HepG2 (cell line): ENCODE data around the gene CRNKL1. TPM values are rescaled to one million over a fixed set of nuclear protein-coding genes. Genes with fewer than 3 reads are reported as not detected.

Experiments
- ATAC-seq: fragments of 200-7000 bp; cut with Tn5 transposase; 3 replicates; pipeline ENCODE4 v1.9.1; 2020; ENCODE audit warnings: mild to moderate bottlenecking, moderate library complexity
- BruUV-seq: library from RNA; stranded (reverse); fragments of 400-500 nt; replicated peaks from 2 replicates; lab custom pipeline; 2021; lab: Mats Ljungman, UMichigan
- CTCF ChIA-PET: fragments of 300-600 bp; formaldehyde crosslinking; extraction: SDS; loops from one replicate; lab custom pipeline; 2021; ENCODE audit warnings: low total read pairs, inconsistent platforms, low intra/inter-chr PET ratio; lab: Yijun Ruan, JAX
- POLR2A ChIA-PET: fragments of 350-600 bp; sonication (Branson Sonifier 250); formaldehyde crosslinking; loops from one replicate; lab custom pipeline; 2020; ENCODE audit warnings: antibody characterized with exemption, inconsistent platforms; lab: Yijun Ruan, JAX
- DNase-seq: peaks from one replicate; pipeline ENCODE4 v3.0.0-alpha.2; 2015; ENCODE audit warnings: low spot score
- FAIRE-seq: peaks from 3 replicates; lab custom pipeline; 2011; peaks lifted over from hg19 to GRCh38; lab: Jason Lieb, UNC
- H2AFZ ChIP-seq: one replicate; pipeline ENCODE4 v1.6.1; 2011; ENCODE audit warnings: low read length, inconsistent platforms
- H3K27ac ChIP-seq: fragments of 300-600 bp; 3 replicates; pipeline ENCODE4 v1.8.0; 2011; ENCODE audit warnings: mixed run types, mild to moderate bottlenecking, mixed read lengths, low read length, inconsistent platforms; ENCODE audit not compliant: insufficient read depth; ENCODE audit errors: extremely low read length
- H3K27me3 ChIP-seq, 2 experiments: fragments of 200-600 bp in 1 of 2; 2 replicates in 1 of 2; 3 replicates in 1 of 2; pipeline versions ENCODE4 v1.6.0 to v1.8.0; 2011; ENCODE audit warnings: low read length in 2 of 2, mild to moderate bottlenecking in 2 of 2, moderate library complexity in 2 of 2, inconsistent platforms in 1 of 2; ENCODE audit not compliant: insufficient read depth in 2 of 2, control insufficient read depth in 1 of 2
- H3K36me3 ChIP-seq, 2 experiments: fragments of 200-600 bp in 1 of 2; replicated peaks in 1 of 2; 2 replicates in 1 of 2; 3 replicates in 1 of 2; pipeline versions ENCODE4 v1.5.1 to v1.8.0; 2011; ENCODE audit warnings: low read length in 2 of 2, inconsistent platforms in 1 of 2; ENCODE audit not compliant: insufficient read depth in 2 of 2, control insufficient read depth in 1 of 2
- H3K4me1 ChIP-seq: 2 replicates; pipeline ENCODE4 v1.5.1; 2012; ENCODE audit warnings: low read length, inconsistent platforms; ENCODE audit not compliant: insufficient read depth
- H3K4me2 ChIP-seq: 2 replicates; pipeline ENCODE4 v1.6.0; 2011; ENCODE audit warnings: low read depth, low read length, inconsistent platforms
- H3K4me3 ChIP-seq, 3 experiments: fragments of 200-600 bp in 1 of 3; sonication (generic), shearing (Covaris generic) in 1 of 3; replicated peaks in 1 of 3; 2 replicates each; pipeline ENCODE4 v1.5.1; 2011 to 2016; ENCODE audit warnings: low read length in 3 of 3, inconsistent platforms in 2 of 3, low read depth in 2 of 3, mild to moderate bottlenecking in 2 of 3, control low read depth in 1 of 3, mixed read lengths in 1 of 3; ENCODE audit not compliant: insufficient read depth in 1 of 3
- H3K79me2 ChIP-seq: one replicate; pipeline ENCODE4 v1.6.1; 2011; ENCODE audit warnings: low read length, inconsistent platforms; ENCODE audit not compliant: insufficient read depth
- H3K9ac ChIP-seq: 2 replicates; pipeline ENCODE4 v1.6.0; 2011; ENCODE audit warnings: mild to moderate bottlenecking, low read depth, low read length, inconsistent platforms; ENCODE audit not compliant: insufficient read depth
- H3K9me3 ChIP-seq: 2 replicates; pipeline ENCODE4 v1.5.1; 2012; ENCODE audit warnings: mild to moderate bottlenecking, low read length
- H4K20me1 ChIP-seq: 2 replicates; pipeline ENCODE4 v1.6.0; 2011; ENCODE audit warnings: inconsistent platforms, mild to moderate bottlenecking, low read length, moderate library complexity; ENCODE audit not compliant: insufficient read depth
- MAFG ChIP-seq: sonication (generic); formaldehyde crosslinking; IDR thresholded peaks from 2 replicates; pipeline ENCODE4 v1.5.1; 2020; ENCODE audit warnings: mild to moderate bottlenecking, missing genetic modification reagents
- POLR2AphosphoS2 ChIP-seq: IDR thresholded peaks from 2 replicates; pipeline ENCODE4 v1.6.1; 2011; ENCODE audit warnings: low read depth, low read length, improper control_type of control experiment
- TGIF2 ChIP-seq: IDR thresholded peaks from 2 replicates; pipeline ENCODE4 v1.6.1; 2016; ENCODE audit warnings: control low read depth, missing compliant biosample characterization
- ZNF530 ChIP-seq: sonication (generic); formaldehyde crosslinking; IDR thresholded peaks from 2 replicates; pipeline ENCODE4 v1.5.0; 2020; ENCODE audit warnings: low read depth, mild to moderate bottlenecking, missing genetic modification reagents
- ZNF678 ChIP-seq: sonication (generic); formaldehyde crosslinking; IDR thresholded peaks from 2 replicates; pipeline ENCODE4 v1.4.0; 2020; ENCODE audit warnings: mild to moderate bottlenecking, missing genetic modification reagents
- ZNF878 ChIP-seq: sonication (generic); formaldehyde crosslinking; IDR thresholded peaks from 2 replicates; pipeline ENCODE4 v1.8.1; 2023; ENCODE audit warnings: mild to moderate bottlenecking, missing genetic modification reagents, moderate library complexity
- ZNF891 ChIP-seq: sonication (generic); formaldehyde crosslinking; IDR thresholded peaks from 2 replicates; pipeline ENCODE4 v1.5.0; 2020; ENCODE audit warnings: mild to moderate bottlenecking, missing genetic modification reagents
- ZSCAN20 ChIP-seq: sonication (generic); formaldehyde crosslinking; IDR thresholded peaks from 2 replicates; pipeline ENCODE4 v1.4.0; 2020; ENCODE audit warnings: missing genetic modification reagents, mild to moderate bottlenecking, borderline replicate concordance
- WGBS: methylation state at CpG from one replicate; pipeline ENCODE4 v1.1.6; 2017; ENCODE audit warnings: low lambda C conversion rate; 5-methylcytosine and 5-hydroxymethylcytosine counted together
- in situ Hi-C: cut with HindIII; loops from 2 replicates; pipeline ENCODE4 v1.10.0; 2017; ENCODE audit warnings: low pct_unique_long_range_greater_than_20kb; ENCODE audit not compliant: extremely low pct_ligation_motif_present
- intact Hi-C: fragments of 100-400 bp; cut with micrococcal nuclease; formaldehyde crosslinking; loops from one replicate; pipeline ENCODE4 v1.10.0; 2022; ENCODE audit not compliant: unreplicated experiment
- polyA plus RNA-seq, 8 experiments: library from polyadenylated mRNA; depleted of rRNA in 3 of 8; stranded (reverse) in 7 of 8; unstranded in 1 of 8; fragments of >200 nt; fragmentation: Illumina TruSeq in 4 of 8; extraction: Trizol in 4 of 8; gene quantifications; 2 replicates each; pipeline versions ENCODE4 v1.2.1 to v1.2.3, GENCODE V29; 2011 to 2016; ENCODE audit warnings: low read depth in 4 of 8, missing spikeins in 1 of 8, mixed read lengths in 1 of 8; ENCODE audit not compliant: insufficient read depth in 1 of 8
- total RNA-seq, 5 experiments: library from RNA; depleted of rRNA; stranded (reverse); fragments of >200 nt; fragmentation: Illumina TruSeq; extraction: Trizol; gene quantifications; 2 replicates each; pipeline ENCODE4 v1.2.3, GENCODE V29; 2016; ENCODE audit warnings: low read depth in 1 of 5
- TF ChIP-seq, protein P1 (sequence below): sonication (generic); formaldehyde crosslinking; IDR thresholded peaks from 2 replicates; pipeline ENCODE4 v1.4.0; 2020; ENCODE audit warnings: mild to moderate bottlenecking, missing genetic modification reagents, borderline replicate concordance
- TF ChIP-seq, protein P2 (sequence below): sonication (generic); formaldehyde crosslinking; IDR thresholded peaks from 2 replicates; pipeline ENCODE4 v1.4.0; 2020; ENCODE audit warnings: missing genetic modification reagents, borderline replicate concordance
- TF ChIP-seq, protein P3 (sequence below): sonication (generic); formaldehyde crosslinking; IDR thresholded peaks from 2 replicates; pipeline ENCODE4 v1.5.0; 2020; ENCODE audit warnings: mild to moderate bottlenecking, missing genetic modification reagents, borderline replicate concordance

The CRNKL1 gene
- total and polyA plus RNA-seq, 2 of the 13 experiments (the other 11 are each of a cell fraction or from before 2014, with no cell fraction given) = 12.3 to 64.5 TPM

DNA sequence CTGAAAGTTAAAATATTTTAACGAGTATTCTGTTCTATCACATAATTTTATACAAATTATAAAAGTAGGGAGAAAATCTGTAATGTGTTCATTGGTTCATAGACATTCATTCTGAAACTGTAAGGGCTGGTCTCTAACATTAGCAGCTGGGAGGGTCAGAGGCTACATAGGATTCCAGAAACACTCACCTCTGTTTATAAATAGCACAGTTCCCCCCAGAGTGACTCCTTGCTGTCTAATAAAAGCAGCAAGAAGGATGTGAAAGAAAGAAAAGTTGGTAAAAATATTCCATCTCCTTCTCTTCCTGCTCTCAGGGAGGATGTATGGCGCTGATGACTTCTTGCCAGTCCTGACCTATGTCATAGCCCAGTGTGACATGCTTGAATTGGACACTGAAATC, 60.4 kb downstream of the CRNKL1 start (continued):
- TF ChIP-seq, protein P1, sequence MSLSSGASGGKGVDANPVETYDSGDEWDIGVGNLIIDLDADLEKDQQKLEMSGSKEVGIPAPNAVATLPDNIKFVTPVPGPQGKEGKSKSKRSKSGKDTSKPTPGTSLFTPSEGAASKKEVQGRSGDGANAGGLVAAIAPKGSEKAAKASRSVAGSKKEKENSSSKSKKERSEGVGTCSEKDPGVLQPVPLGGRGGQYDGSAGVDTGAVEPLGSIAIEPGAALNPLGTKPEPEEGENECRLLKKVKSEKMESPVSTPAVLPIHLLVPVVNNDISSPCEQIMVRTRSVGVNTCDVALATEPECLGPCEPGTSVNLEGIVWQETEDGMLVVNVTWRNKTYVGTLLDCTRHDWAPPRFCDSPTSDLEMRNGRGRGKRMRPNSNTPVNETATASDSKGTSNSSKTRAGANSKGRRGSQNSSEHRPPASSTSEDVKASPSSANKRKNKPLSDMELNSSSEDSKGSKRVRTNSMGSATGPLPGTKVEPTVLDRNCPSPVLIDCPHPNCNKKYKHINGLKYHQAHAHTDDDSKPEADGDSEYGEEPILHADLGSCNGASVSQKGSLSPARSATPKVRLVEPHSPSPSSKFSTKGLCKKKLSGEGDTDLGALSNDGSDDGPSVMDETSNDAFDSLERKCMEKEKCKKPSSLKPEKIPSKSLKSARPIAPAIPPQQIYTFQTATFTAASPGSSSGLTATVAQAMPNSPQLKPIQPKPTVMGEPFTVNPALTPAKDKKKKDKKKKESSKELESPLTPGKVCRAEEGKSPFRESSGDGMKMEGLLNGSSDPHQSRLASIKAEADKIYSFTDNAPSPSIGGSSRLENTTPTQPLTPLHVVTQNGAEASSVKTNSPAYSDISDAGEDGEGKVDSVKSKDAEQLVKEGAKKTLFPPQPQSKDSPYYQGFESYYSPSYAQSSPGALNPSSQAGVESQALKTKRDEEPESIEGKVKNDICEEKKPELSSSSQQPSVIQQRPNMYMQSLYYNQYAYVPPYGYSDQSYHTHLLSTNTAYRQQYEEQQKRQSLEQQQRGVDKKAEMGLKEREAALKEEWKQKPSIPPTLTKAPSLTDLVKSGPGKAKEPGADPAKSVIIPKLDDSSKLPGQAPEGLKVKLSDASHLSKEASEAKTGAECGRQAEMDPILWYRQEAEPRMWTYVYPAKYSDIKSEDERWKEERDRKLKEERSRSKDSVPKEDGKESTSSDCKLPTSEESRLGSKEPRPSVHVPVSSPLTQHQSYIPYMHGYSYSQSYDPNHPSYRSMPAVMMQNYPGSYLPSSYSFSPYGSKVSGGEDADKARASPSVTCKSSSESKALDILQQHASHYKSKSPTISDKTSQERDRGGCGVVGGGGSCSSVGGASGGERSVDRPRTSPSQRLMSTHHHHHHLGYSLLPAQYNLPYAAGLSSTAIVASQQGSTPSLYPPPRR = no peak
- TF ChIP-seq MAFG = no peak
- no peak for TF ChIP-seq POLR2AphosphoS2
- no peak for TF ChIP-seq ZNF678 (CRISPR knock-in tag)
- no peak for TF ChIP-seq ZNF878
- TF ChIP-seq TGIF2 (CRISPR knock-in tag) = no peak
- TF ChIP-seq ZNF530 (CRISPR knock-in tag) = no peak
- TF ChIP-seq, all 625 proteins: peak for 0

DNA sequence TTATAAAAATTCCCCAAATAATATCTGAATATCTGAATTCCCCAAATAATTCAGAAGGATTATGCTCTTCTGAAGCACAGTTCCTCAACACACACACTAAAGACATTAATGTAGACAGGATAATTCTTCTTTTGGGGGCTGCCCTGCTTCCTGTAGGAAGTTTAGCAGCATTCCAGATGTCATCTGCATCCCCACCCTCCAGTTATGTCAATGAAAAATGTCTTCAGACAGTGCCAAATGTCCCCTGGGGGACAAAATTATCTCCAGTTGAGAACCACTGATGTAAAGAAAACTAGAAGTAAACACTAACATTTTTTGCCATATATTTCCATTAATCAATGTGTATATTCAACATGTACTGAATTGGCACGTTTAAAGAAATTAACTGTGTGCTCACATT, 61.0 kb downstream of the CRNKL1 start:
- intact Hi-C loops (no loop called here), in situ Hi-C loops (no loop called here)
- Histone ChIP-seq H3K27me3 (no peaks in the 10 kb centered on the region), H3K36me3 (no peaks in the 10 kb centered on the region), H3K27ac (no peak overlapping the region), H3K9me3 (no peaks in the 10 kb centered on the region), H3K4me3 (no peak overlapping the region), H3K4me1 (peaks cover 21% of the 10 kb centered on the region), H3K79me2 (no peaks in the 10 kb centered on the region), H3K9ac (no peak overlapping the region), H3K4me2 (no peak overlapping the region), H4K20me1 (no peaks in the 10 kb centered on the region), H2AFZ (no peak overlapping the region)
- CTCF ChIA-PET = no interaction called here
- no TSS peak for BruUV-seq
- POLR2A ChIA-PET = no interaction called here
- DNase-seq = no peak
- no peak for ATAC-seq
- WGBS = 31% methylated on average over 1 of the region's 1 CpG
- no peak for FAIRE-seq
- TF ChIP-seq, protein P2, sequence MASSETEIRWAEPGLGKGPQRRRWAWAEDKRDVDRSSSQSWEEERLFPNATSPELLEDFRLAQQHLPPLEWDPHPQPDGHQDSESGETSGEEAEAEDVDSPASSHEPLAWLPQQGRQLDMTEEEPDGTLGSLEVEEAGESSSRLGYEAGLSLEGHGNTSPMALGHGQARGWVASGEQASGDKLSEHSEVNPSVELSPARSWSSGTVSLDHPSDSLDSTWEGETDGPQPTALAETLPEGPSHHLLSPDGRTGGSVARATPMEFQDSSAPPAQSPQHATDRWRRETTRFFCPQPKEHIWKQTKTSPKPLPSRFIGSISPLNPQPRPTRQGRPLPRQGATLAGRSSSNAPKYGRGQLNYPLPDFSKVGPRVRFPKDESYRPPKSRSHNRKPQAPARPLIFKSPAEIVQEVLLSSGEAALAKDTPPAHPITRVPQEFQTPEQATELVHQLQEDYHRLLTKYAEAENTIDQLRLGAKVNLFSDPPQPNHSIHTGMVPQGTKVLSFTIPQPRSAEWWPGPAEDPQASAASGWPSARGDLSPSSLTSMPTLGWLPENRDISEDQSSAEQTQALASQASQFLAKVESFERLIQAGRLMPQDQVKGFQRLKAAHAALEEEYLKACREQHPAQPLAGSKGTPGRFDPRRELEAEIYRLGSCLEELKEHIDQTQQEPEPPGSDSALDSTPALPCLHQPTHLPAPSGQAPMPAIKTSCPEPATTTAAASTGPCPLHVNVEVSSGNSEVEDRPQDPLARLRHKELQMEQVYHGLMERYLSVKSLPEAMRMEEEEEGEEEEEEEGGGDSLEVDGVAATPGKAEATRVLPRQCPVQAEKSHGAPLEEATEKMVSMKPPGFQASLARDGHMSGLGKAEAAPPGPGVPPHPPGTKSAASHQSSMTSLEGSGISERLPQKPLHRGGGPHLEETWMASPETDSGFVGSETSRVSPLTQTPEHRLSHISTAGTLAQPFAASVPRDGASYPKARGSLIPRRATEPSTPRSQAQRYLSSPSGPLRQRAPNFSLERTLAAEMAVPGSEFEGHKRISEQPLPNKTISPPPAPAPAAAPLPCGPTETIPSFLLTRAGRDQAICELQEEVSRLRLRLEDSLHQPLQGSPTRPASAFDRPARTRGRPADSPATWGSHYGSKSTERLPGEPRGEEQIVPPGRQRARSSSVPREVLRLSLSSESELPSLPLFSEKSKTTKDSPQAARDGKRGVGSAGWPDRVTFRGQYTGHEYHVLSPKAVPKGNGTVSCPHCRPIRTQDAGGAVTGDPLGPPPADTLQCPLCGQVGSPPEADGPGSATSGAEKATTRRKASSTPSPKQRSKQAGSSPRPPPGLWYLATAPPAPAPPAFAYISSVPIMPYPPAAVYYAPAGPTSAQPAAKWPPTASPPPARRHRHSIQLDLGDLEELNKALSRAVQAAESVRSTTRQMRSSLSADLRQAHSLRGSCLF (CRISPR knock-in tag) = no peak
- TF ChIP-seq, protein P3, sequence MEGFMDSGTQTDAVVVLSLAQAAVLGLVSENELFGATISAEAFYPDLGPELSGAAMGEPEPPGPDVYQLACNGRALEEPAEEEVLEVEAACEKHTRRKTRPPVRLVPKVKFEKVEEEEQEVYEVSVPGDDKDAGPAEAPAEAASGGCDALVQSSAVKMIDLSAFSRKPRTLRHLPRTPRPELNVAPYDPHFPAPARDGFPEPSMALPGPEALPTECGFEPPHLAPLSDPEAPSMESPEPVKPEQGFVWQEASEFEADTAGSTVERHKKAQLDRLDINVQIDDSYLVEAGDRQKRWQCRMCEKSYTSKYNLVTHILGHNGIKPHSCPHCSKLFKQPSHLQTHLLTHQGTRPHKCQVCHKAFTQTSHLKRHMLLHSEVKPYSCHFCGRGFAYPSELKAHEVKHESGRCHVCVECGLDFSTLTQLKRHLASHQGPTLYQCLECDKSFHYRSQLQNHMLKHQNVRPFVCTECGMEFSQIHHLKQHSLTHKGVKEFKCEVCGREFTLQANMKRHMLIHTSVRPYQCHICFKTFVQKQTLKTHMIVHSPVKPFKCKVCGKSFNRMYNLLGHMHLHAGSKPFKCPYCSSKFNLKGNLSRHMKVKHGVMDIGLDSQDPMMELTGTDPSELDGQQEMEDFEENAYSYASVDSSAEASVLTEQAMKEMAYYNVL (CRISPR knock-in tag) = no peak
- no peak for TF ChIP-seq ZNF891
- TF ChIP-seq ZSCAN20 (CRISPR knock-in tag) = no peak
